Suprapubic skin (tissue), 4 donors: ENCODE results near the gene SBNO2. TPM values are rescaled to one million over a fixed set of nuclear protein-coding genes. Genes with fewer than 3 reads are reported as not detected.

Experiments
- DNase-seq, 2 donors: peaks; one replicate each; pipeline ENCODE4 v3.0.0-alpha.2; 2019; ENCODE audit warnings: low spot score in 2 of 2
- H3K27ac ChIP-seq: fragments of 200-600 bp; sonication (generic); one replicate; pipeline ENCODE4 v1.5.1; 2019
- H3K27me3 ChIP-seq: fragments of 200-600 bp; sonication (generic); one replicate; pipeline ENCODE4 v1.5.1; 2019
- H3K36me3 ChIP-seq: fragments of 200-600 bp; sonication (generic); one replicate; pipeline ENCODE4 v1.5.1; 2019
- H3K4me1 ChIP-seq: fragments of 200-600 bp; sonication (generic); one replicate; pipeline ENCODE4 v1.5.1; 2019
- H3K4me3 ChIP-seq: fragments of 200-600 bp; sonication (generic); one replicate; pipeline ENCODE4 v1.5.1; 2019; ENCODE audit warnings: mild to moderate bottlenecking
- H3K9me3 ChIP-seq: fragments of 200-600 bp; sonication (generic); one replicate; pipeline ENCODE4 v1.5.1; 2019
- CTCF ChIP-seq, 2 donors: fragments of 200-600 bp in 1 of 2; fragments of 450-650 bp in 1 of 2; sonication (generic) in 1 of 2; IDR thresholded peaks; one replicate each; pipeline ENCODE4 v1.5.1; 2016 to 2019; ENCODE audit warnings: antibody characterized with exemption in 2 of 2, mild to moderate bottlenecking in 1 of 2, moderate library complexity in 1 of 2
- EP300 ChIP-seq: sonication (generic); formaldehyde crosslinking; IDR thresholded peaks from one replicate; pipeline ENCODE4 v1.6.1; 2017; ENCODE audit warnings: antibody characterized with exemption
- POLR2A ChIP-seq, 2 donors: fragments of 450-650 bp; IDR thresholded peaks; one replicate each; pipeline ENCODE4 v1.6.1; 2017; ENCODE audit warnings: antibody characterized with exemption in 2 of 2, mild to moderate bottlenecking in 2 of 2, moderate library complexity in 2 of 2
- POLR2AphosphoS5 ChIP-seq, 3 donors: sonication (generic); formaldehyde crosslinking; IDR thresholded peaks; one replicate each; pipeline ENCODE4 v1.6.1; 2017; ENCODE audit warnings: antibody characterized with exemption in 3 of 3
- WGBS: methylation state at CpG from one replicate; pipeline ENCODE4 v1.1.5; 2018; 5-methylcytosine and 5-hydroxymethylcytosine counted together
- total RNA-seq, 4 donors: library from RNA; depleted of rRNA; stranded (reverse); fragments of >200 nt; gene quantifications; one replicate each; pipeline ENCODE4 v1.1.0, GENCODE V29; 2016

SBNO2 gene
- total RNA-seq, 4 donors from 2014 or later, result 36.7 to 58.9 (median 45.5) TPM

DNA sequence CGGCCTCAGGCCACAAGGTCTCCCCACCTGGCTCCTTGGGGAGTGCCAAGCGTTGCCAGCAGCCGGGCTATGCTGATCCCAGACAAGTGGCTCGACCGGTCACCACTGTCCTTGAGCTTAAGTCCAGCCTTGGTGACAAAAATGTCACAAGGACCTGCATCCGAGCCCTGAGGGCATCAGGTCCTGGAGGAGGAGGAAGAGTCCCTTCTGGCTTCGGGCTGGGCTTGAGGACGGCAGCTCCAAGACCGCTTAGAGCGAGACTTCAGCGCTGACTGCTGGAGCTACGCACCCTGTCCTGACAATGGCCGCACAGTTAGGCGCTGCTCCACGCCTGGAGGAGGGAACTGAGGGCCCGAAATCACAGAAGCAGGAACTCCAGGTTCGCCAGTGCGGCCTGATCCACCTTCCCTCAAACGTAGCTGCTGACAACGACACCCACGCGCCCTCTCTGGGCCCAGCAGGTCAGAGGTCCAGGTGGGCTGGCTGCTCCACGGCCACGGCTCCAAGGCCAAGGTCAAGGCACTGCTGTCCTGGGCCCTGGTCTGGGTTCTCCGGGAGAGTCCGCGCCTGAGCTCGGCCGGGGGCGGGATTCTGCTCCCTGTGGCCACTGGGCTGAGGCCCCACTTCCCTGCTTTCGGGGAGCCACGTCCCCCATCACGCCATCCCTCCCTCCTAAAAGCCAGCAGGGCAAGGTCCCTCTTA, 7.0 kb downstream of the SBNO2 start:
- TF ChIP-seq POLR2A (IDR thresholded peaks at IDR 0.05), result no peak
- TF ChIP-seq POLR2AphosphoS5 (IDR thresholded peaks at IDR 0.05), result no peak
- no peak for TF ChIP-seq CTCF (IDR thresholded peaks at IDR 0.05)
- TF ChIP-seq EP300, result no peak
- WGBS, result 85% methylated on average over 14 of the region's 33 CpGs
- peak; percentile 65 to 85 for DNase-seq

DNA sequence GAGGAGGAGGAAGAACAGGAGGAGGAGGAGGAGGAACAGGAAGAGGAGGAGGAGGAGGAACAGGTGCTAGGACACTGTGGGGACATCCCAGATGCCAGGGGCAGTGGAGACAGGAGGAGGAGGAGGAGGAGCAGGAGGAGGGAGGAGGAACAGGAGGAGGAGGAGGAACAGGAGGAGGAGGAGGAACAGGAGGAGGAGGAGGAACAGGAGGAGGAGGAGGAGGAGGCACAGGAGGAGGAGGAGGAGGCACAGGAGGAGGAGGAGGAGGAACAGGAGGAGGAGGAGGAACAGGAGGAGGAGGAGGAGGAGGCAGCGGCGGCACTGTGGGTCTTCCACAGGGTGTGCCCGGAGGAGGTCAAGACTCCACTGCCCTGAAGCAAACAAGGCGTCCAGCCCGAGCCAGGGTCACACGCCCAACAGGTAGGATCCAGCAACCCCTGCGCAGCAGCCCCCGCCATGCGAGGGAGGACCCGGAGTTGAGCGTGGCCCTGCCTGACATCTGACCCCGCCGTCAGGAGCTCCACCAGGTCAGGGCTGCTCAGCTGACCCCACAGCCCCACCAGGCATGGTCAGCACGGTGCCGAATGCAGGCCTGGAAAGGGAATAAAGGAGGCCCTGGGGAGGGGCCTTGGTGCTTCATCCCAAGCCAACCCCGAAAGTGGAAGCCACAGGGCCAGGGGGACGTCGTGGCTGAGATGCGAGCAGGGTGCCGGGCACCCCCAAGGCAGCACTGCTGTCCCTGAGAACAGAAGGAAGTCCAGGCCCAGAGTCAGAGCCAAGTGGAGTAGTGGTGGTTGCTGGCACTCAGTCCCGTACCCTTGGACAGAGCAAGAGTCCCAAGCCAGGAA, 9.2 kb downstream of the SBNO2 start:
- 76% methylated on average over 15 of the region's 21 CpGs for WGBS
- Histone ChIP-seq H3K9me3 (no peaks in the 10 kb centered on the region), H3K27ac (peak overlapping the region; percentile 64)

More for the DNA sequence above, 7.0 kb downstream of the SBNO2 start:
- H3K4me1 ChIP-seq, result peaks cover 81% of the 10 kb centered on the region
- H3K27me3 ChIP-seq, result no peaks in the 10 kb centered on the region
- H3K4me3 ChIP-seq, result peak overlapping the region; percentile 3
- peaks cover 13% of the 10 kb centered on the region for H3K36me3 ChIP-seq
- peak overlapping the region; percentile 98 for H3K27ac ChIP-seq
- no peaks in the 10 kb centered on the region for H3K9me3 ChIP-seq

GRCh38 chr19:1163934-1164683, 10.0 kb downstream of the SBNO2 start:
- Histone ChIP-seq H3K27ac (peak overlapping the region; percentile 33), H3K27me3 (no peaks in the 10 kb centered on the region), H3K4me3 (no peak overlapping the region), H3K4me1 (peaks cover 69% of the 10 kb centered on the region), H3K9me3 (no peaks in the 10 kb centered on the region), H3K36me3 (peaks cover 17% of the 10 kb centered on the region)
- DNase-seq, result peak; percentile 65 to 78
- 66% methylated on average over 8 of the region's 20 CpGs for WGBS
- TF ChIP-seq CTCF (IDR thresholded peaks at IDR 0.05) (no peak), POLR2AphosphoS5 (IDR thresholded peaks at IDR 0.05) (no peak), EP300 (no peak), POLR2A (IDR thresholded peaks at IDR 0.05) (no peak)

More for the DNA sequence above, 9.2 kb downstream of the SBNO2 start:
- peak in 1 of 2 donors; percentile 77 for DNase-seq
- Histone ChIP-seq H3K4me3 (no peak overlapping the region), H3K4me1 (peaks cover 71% of the 10 kb centered on the region), H3K27me3 (no peaks in the 10 kb centered on the region), H3K36me3 (peaks cover 17% of the 10 kb centered on the region)
- TF ChIP-seq POLR2AphosphoS5 (IDR thresholded peaks at IDR 0.05) (no peak), POLR2A (IDR thresholded peaks at IDR 0.05) (no peak), CTCF (IDR thresholded peaks at IDR 0.05) (no peak), EP300 (no peak)

DNA sequence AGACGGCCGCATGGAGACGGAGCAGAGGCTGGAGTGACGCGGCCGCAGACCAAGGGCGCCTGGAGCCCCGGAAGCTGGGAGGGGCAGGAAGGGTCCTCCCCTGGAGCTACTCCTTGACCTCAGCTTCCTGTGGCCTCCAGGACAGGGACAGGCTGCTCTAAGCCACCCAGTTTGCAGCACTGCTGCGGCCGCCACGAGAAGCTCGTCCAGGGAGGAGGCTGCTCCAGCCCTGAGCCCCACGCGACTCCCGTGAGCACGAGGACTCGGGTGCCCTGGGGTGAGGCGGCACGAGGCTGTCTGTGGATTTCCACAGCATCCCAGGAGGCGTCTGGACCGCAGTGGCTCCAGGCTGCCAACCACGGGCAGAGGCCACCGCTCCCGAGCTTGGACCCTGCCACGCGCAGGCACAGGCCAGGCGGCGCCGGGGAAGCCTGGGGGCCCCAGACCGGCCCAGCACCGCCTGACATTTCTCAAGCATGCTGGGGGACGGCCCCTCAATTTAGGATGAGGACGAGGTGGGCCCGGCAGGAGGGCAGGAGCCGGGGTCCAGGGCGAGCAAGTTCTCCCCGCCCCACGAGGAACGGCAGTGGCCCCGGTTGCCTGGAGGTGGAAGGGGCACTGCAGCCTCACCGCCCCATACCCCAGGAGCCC, 10.7 kb downstream of the SBNO2 start:
- DNase-seq, result peak; percentile 71 to 76
- 89% methylated on average over 16 of the region's 41 CpGs for WGBS
- no peaks in the 10 kb centered on the region for H3K9me3 ChIP-seq
- no peaks in the 10 kb centered on the region for H3K27me3 ChIP-seq
- peaks cover 68% of the 10 kb centered on the region for H3K4me1 ChIP-seq
- H3K4me3 ChIP-seq, result peak overlapping the region; percentile 9
- no peak for TF ChIP-seq POLR2AphosphoS5 (IDR thresholded peaks at IDR 0.05)
- no peak for TF ChIP-seq CTCF (IDR thresholded peaks at IDR 0.05)
- TF ChIP-seq POLR2A (IDR thresholded peaks at IDR 0.05), result no peak
- TF ChIP-seq EP300, result no peak
- peaks cover 17% of the 10 kb centered on the region for H3K36me3 ChIP-seq
- peak overlapping the region; percentile 33 for H3K27ac ChIP-seq
